B cell (primary cell): ENCODE results near the gene COQ5. TPM values are rescaled to one million over a fixed set of nuclear protein-coding genes. Genes with fewer than 3 reads are reported as not detected.
"Not testable (repeated sequence)": the region's sequence is repeated elsewhere in the genome, so short reads cannot be mapped to it uniquely, and the experiment has no call there.

Experiments used
- ATAC-seq: fragments of 200-7000 bp; cut with Tn5 transposase; one replicate; pipeline ENCODE4 v1.10.0; 2021; ENCODE audit warnings: low read depth, mild to moderate bottlenecking, moderate number of reproducible peaks, moderate library complexity
- CTCF ChIA-PET: fragments of 350-600 bp; sonication (Branson Sonifier 250); formaldehyde crosslinking; loops from one replicate; lab custom pipeline; 2021; ENCODE audit warnings: antibody characterized with exemption, inconsistent platforms; lab: Charles Lee
- POLR2A ChIA-PET: fragments of 350-600 bp; sonication (Branson Sonifier 250); formaldehyde crosslinking; loops from one replicate; lab custom pipeline; 2021; ENCODE audit warnings: antibody characterized with exemption; lab: Charles Lee
- DNase-seq: peaks from one replicate; pipeline ENCODE4 v3.0.0; 2013
- H2AFZ ChIP-seq: 2 replicates; pipeline ENCODE4 v1.6.1; 2012; ENCODE audit warnings: mild to moderate bottlenecking, low read depth, low read length; ENCODE audit not compliant: insufficient read depth, poor library complexity, severe bottlenecking
- H3K27ac ChIP-seq, 2 donors: 1 replicate in 1 of 2; 2 replicates in 1 of 2; pipeline ENCODE4 v1.5.1; 2012 to 2013; ENCODE audit warnings: low read length in 2 of 2, mild to moderate bottlenecking in 2 of 2, moderate library complexity in 1 of 2
- H3K27me3 ChIP-seq, 4 experiments: fragments of 200-600 bp in 1 of 4; sonication (generic) in 1 of 4; replicated peaks in 1 of 4; 1 replicate in 2 of 4; 2 replicates in 2 of 4; pipeline versions ENCODE4 v1.6.1 to v1.7.0; 2013 to 2016; ENCODE audit warnings: low read length in 3 of 4, mild to moderate bottlenecking in 2 of 4, mixed read lengths in 1 of 4, moderate library complexity in 1 of 4; ENCODE audit not compliant: insufficient read depth in 4 of 4, control insufficient read depth in 3 of 4; ENCODE audit errors: control extremely low read depth in 1 of 4
- H3K36me3 ChIP-seq, 2 experiments: replicated peaks in 1 of 2; 1 replicate in 1 of 2; 2 replicates in 1 of 2; pipeline versions ENCODE4 v1.6.1 to v1.7.1; 2013; ENCODE audit warnings: low read length in 1 of 2; ENCODE audit not compliant: insufficient read depth in 2 of 2, control insufficient read depth in 1 of 2; ENCODE audit errors: control extremely low read depth in 1 of 2, extremely low read depth in 1 of 2
- H3K4me1 ChIP-seq, 2 donors: fragments of 200-600 bp in 1 of 2; sonication (generic) in 1 of 2; 1 replicate in 1 of 2; 2 replicates in 1 of 2; pipeline versions ENCODE4 v1.5.1 to v1.6.1; 2013 to 2017; ENCODE audit warnings: low read length in 2 of 2; ENCODE audit not compliant: control insufficient read depth in 2 of 2, insufficient read depth in 2 of 2
- H3K4me2 ChIP-seq: replicated peaks from 2 replicates; pipeline ENCODE3; 2012; ENCODE audit warnings: mild to moderate bottlenecking, low read depth, low read length; ENCODE audit not compliant: poor library complexity, severe bottlenecking
- H3K4me3 ChIP-seq, 5 experiments: fragments of 200-600 bp in 1 of 5; sonication (generic) in 1 of 5; 1 replicate in 3 of 5; 2 replicates in 2 of 5; pipeline versions ENCODE4 v1.5.1 to v1.7.0; 2011 to 2016; ENCODE audit warnings: low read length in 4 of 5, mild to moderate bottlenecking in 4 of 5, low read depth in 2 of 5, control low read depth in 1 of 5, moderate library complexity in 1 of 5; ENCODE audit not compliant: insufficient read depth in 1 of 5; ENCODE audit errors: control extremely low read depth in 1 of 5, extremely low read depth in 1 of 5
- H3K79me2 ChIP-seq: fragments of 200-600 bp; sonication (generic); one replicate; pipeline ENCODE4 v1.6.0; 2016; ENCODE audit warnings: low read length; ENCODE audit not compliant: control insufficient read depth, insufficient read depth
- H3K9ac ChIP-seq: fragments of 200-600 bp; sonication (generic); 2 replicates; pipeline ENCODE4 v1.6.1; 2017; ENCODE audit warnings: mild to moderate bottlenecking, low read length, moderate library complexity
- H3K9me3 ChIP-seq, 3 donors: one replicate each; pipeline versions ENCODE4 v1.6.1 to v1.7.1; 2013; ENCODE audit warnings: low read length in 2 of 3; ENCODE audit not compliant: control insufficient read depth in 2 of 3, insufficient read depth in 1 of 3; ENCODE audit errors: control extremely low read depth in 1 of 3
- H4K20me1 ChIP-seq: 2 replicates; pipeline ENCODE4 v1.6.0; 2012; ENCODE audit warnings: mild to moderate bottlenecking, low read length; ENCODE audit not compliant: insufficient read depth, control insufficient read depth, poor library complexity, severe bottlenecking
- H3K27ac Mint-ChIP-seq: one replicate; pipeline ENCODE4 v1.8.0; 2021; ENCODE audit warnings: mixed read lengths
- H3K27me3 Mint-ChIP-seq: one replicate; pipeline ENCODE4 v1.8.0; 2021; ENCODE audit warnings: mixed read lengths
- H3K4me1 Mint-ChIP-seq: one replicate; pipeline ENCODE4 v1.8.0; 2021; ENCODE audit warnings: mixed read lengths
- H3K4me3 Mint-ChIP-seq: one replicate; pipeline ENCODE4 v1.8.0; 2021; ENCODE audit warnings: mixed read lengths
- H3K9me3 Mint-ChIP-seq: one replicate; pipeline ENCODE4 v1.8.0; 2022; ENCODE audit warnings: mixed read lengths; ENCODE audit not compliant: insufficient read depth
- CTCF ChIP-seq: fragments of 200-600 bp; IDR thresholded peaks from one replicate; pipeline ENCODE4 v1.8.0; 2022; ENCODE audit warnings: antibody characterized with exemption, mild to moderate bottlenecking
- EZH2 ChIP-seq: IDR thresholded peaks from 2 replicates; pipeline ENCODE4 v1.6.1; 2012; ENCODE audit warnings: borderline replicate concordance, low read depth, mild to moderate bottlenecking, moderate library complexity, low read length; ENCODE audit not compliant: insufficient read depth, poor library complexity, severe bottlenecking
- WGBS: methylation state at CpG from one replicate; pipeline ENCODE4 v1.1.5; 2013; ENCODE audit warnings: missing lambda C conversion rate; ENCODE audit not compliant: insufficient coverage; 5-methylcytosine and 5-hydroxymethylcytosine counted together
- intact Hi-C: fragments of 100-400 bp; cut with micrococcal nuclease; formaldehyde crosslinking; loops from one replicate; pipeline ENCODE4 v1.10.0; 2022
- polyA plus RNA-seq: library from polyadenylated mRNA; depleted of rRNA; stranded (reverse); fragments of >200 nt; gene quantifications from 2 replicates; pipeline ENCODE4 v1.2.3, GENCODE V29; 2012
- total RNA-seq, 2 donors: library from RNA; stranded (reverse); fragments of 120-200 nt in 1 of 2; gene quantifications; 1 replicate in 1 of 2; 2 replicates in 1 of 2; pipeline versions ENCODE4 v1.2.3 to v1.2.4, GENCODE V29; 2013 to 2022

Gene COQ5
- total and polyA plus RNA-seq, 2 donors (not counting 1 experiment from before 2014, with no cell fraction given), result 9.8 to 22.1 TPM

GRCh38 chr12:120529641-120530417 lies 871 bp upstream of the COQ5 start:
- Histone ChIP-seq H3K4me2 (peak overlapping the region; percentile 82), H2AFZ (peak overlapping the region; percentile 98), H3K27ac (peak overlapping the region; percentile 75 to 86), H3K9me3 (no peaks in the 10 kb centered on the region), H3K9ac (peak overlapping the region; percentile 75), H4K20me1 (peaks cover 6% of the 10 kb centered on the region), H3K79me2 (peaks cover 28% of the 10 kb centered on the region), H3K4me1 (peaks cover 8 to 18% of the 10 kb centered on the region in 2 donors), H3K27me3 (no peaks in the 10 kb centered on the region), H3K36me3 (peaks cover 0 to 1% of the 10 kb centered on the region in 2 experiments), H3K4me3 (peak overlapping the region; percentile 69 to 93 (median 88))
- no peaks in the 10 kb centered on the region for H3K27me3 Mint-ChIP-seq
- ATAC-seq (no peak), DNase-seq (peak; percentile 44)
- peak overlapping the region; percentile 99 for H3K27ac Mint-ChIP-seq
- peak overlapping the region; percentile 100 for H3K4me3 Mint-ChIP-seq
- H3K4me1 Mint-ChIP-seq, result peaks cover 26% of the 10 kb centered on the region
- WGBS, result 34% methylated on average over 7 of the region's 19 CpGs
- TF ChIP-seq CTCF, result no peak
- CTCF ChIA-PET, result interaction anchor here (1.6 kb wide), 1 partner anchor 34 kb away, joined by 8 read pairs; the partner anchor contains the start of gene DYNLL1
- no peaks in the 10 kb centered on the region for H3K9me3 Mint-ChIP-seq
- intact Hi-C loops, result loop anchor here (1.0 to 2.0 kb wide), 3 partner anchors 35 to 599 kb away; partner anchors contain the start of gene SRSF9
- POLR2A ChIA-PET, result interaction anchor here (1.1 kb wide), 1 partner anchor 51 kb away, joined by 6 read pairs; the partner anchor contains the start of gene POP5

- intact Hi-C loops, result no loop called here
- Mint-ChIP-seq H3K9me3 (no peaks in the 10 kb centered on the region), H3K4me1 (peaks cover 4% of the 10 kb centered on the region), H3K27me3 (no peaks in the 10 kb centered on the region), H3K27ac (no peak overlapping the region), H3K4me3 (no peak overlapping the region)
- peaks cover 0 to 1% of the 10 kb centered on the region in 2 experiments for H3K36me3 ChIP-seq
- CTCF ChIA-PET, result no interaction called here
- no peaks in the 10 kb centered on the region for H3K9me3 ChIP-seq
- no peaks in the 10 kb centered on the region for H3K27me3 ChIP-seq
- H3K4me1 ChIP-seq, result no peaks in the 10 kb centered on the region
- TF ChIP-seq EZH2 (no peak), CTCF (no peak)
- no peak overlapping the region for H3K4me2 ChIP-seq
- no peak overlapping the region for H3K4me3 ChIP-seq
- POLR2A ChIA-PET, result no interaction called here
- no peak overlapping the region for H3K9ac ChIP-seq
- WGBS, result 97% methylated on average over 9 of the region's 9 CpGs
- DNase-seq (no peak), ATAC-seq (no peak)
- no peak overlapping the region for H3K27ac ChIP-seq
- no peak overlapping the region for H2AFZ ChIP-seq
- H3K79me2 ChIP-seq, result no peaks in the 10 kb centered on the region
- H4K20me1 ChIP-seq, result no peaks in the 10 kb centered on the region
Observed at GRCh38 chr12:120522568-120522967, 6.4 kb downstream of the COQ5 start.

GRCh38 chr12:120519324-120519723 lies 9.6 kb downstream of the COQ5 start:
- H3K9me3 ChIP-seq, H3K9me3 Mint-ChIP-seq, H3K27me3 ChIP-seq, CTCF ChIA-PET, H3K79me2 ChIP-seq, H3K4me3 Mint-ChIP-seq, H3K4me1 ChIP-seq, H3K4me2 ChIP-seq, H3K4me3 ChIP-seq, H3K27me3 Mint-ChIP-seq, DNase-seq, H2AFZ ChIP-seq, H4K20me1 ChIP-seq, intact Hi-C loops, H3K4me1 Mint-ChIP-seq, H3K27ac Mint-ChIP-seq, ATAC-seq, H3K9ac ChIP-seq, H3K27ac ChIP-seq: not testable (repeated sequence)
- H3K36me3 ChIP-seq, result peaks cover 3 to 13% of the 10 kb centered on the region in 2 experiments
- POLR2A ChIA-PET, result interaction anchor here (0.6 kb wide), 1 partner anchor 9 kb away, joined by 9 read pairs; no protein-coding TSS in a partner anchor
- WGBS, result 100% methylated on average over 4 of the region's 8 CpGs
